H54 (cell line): ENCODE data around the gene WDR70.

Experiments used
- DNase-seq: peaks from one replicate; pipeline ENCODE4 v3.0.0; 2011; ENCODE audit warnings: low spot score, mixed read lengths; ENCODE audit not compliant: insufficient read length
- FAIRE-seq: peaks from 3 replicates; lab custom pipeline; 2011; peaks lifted over from hg19 to GRCh38; lab: Jason Lieb, UNC
- POLR2A ChIP-seq: IDR thresholded peaks from 2 replicates; pipeline ENCODE4 v1.6.1; 2011; ENCODE audit warnings: low read depth, mild to moderate bottlenecking, low read length

Gene WDR70

DNA sequence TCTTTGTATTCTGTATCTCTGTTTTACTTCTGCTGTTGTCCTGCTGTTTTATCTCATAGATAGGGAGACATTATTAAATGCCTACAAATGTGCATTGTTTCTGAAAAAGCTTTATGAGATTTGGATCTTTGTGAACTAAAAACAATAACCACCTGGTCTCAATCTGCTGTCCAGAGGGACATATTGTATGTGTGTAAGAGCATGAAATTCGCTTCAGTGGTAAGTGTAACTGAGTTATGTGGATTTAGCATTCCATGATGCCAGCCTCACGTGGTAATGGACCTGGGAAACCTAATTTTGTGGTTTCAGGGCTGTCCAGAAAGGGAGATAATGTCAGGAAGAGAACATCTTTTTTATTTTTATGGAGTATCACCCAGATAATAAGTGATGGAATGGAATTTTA lies 341.4 kb downstream of the WDR70 start:
- FAIRE-seq (no peak), DNase-seq (no peak)

DNA sequence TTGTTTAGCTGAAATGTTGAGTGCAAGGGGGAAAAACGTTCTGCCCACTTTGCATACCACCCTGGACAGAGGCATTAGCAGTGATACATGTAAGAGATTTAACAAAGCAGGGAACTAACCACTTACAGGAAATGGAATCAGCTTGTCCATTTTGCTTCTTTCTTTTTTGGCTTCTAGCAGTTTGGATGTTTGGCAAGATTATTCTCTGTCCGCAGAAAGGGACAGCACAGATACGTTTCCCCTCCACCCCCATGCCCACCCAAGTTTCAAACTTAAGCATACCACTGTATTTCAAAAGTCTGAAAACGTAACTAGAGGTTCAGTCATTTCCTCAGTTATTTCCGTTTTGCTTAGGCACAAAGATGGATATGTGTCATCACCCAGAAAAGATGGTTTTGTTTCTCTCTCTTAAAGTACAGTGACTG lies 342.3 kb downstream of the WDR70 start:
- no peak for TF ChIP-seq POLR2A
- DNase-seq = no peak
- FAIRE-seq = no peak

More for the DNA sequence above, 341.4 kb downstream of the WDR70 start:
- no peak for TF ChIP-seq POLR2A

DNA sequence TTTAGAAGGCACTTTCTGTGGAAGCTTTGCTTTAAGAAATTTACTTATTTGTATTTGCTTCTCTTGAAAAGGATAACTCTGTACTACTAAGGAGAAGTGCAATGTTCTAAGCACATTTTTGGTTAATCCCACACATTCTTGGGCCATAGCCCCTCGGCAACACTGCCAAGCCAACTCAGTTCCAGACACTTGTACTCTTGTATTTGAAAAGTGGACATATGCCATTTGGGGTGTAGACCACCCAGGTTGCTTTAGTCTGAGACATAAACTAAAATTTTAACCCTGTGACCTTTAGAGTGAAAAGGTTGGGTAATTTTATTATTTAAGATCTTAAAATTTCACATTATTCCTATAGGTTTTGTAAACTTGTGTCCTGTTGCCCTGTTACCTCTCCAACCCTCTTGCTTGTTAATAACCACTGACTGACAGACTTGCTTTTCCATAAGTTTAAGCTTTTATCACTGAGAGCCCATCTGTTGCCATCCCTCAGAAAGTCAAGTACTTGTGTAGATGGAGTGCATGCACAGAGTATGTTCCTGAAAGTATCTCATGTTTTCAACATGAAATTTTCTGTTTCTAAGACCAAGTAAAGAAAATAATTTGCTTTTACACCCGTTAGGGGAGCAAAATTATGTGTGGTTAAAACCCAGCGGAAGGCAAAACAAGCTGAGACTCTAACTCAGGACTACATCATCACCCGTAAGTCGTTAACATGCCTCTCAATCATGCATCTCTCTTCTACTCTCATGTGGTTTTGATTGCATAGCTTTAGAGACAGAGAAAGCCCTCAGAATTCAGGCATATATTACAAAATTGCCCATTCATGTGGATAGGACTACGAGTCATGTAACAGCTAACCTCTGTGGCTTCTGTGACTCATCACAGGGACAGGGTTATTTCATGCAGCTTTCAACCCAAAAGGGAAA lies 343.4 kb downstream of the WDR70 start:
- FAIRE-seq (peak; percentile 100), DNase-seq (no peak)
- TF ChIP-seq POLR2A = no peak

DNA sequence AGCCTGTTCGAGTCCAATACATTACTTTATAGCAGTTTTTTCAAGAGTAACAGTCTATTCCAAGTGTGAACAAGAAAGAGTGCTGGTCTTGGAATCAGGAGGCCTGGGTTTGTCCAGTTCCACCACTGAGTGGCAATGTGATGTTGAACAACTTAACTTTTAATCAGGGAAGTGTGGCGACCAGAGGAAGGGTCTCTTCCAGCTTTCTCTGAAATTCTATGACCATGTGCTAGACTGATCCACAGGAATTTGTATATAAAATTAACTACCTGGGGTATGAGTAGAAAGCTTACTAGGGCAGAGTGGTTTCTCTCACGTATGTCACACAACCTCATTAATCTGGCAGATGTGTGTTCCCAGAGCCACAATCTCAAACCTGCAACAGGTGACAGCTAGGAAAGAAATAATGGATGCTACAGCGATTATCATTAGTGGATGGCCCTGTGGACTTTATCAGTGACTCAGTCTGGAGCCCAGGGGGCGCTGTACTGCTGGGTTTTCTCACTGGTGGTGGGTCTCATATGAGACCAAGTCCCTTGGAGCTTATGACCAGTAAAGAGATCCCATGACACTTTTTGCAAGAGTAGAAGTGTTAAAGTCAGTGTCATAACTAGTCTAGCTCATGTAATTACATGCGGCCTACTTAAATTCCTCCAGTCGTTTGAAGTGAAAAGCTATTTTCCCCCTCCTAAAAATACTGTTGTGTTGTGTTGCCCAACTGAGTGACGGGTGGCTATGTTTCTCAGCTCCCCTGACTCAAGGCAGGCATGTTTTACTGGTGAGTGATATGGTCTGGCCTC lies 344.2 kb downstream of the WDR70 start:
- DNase-seq = no peak
- no peak for TF ChIP-seq POLR2A
- peak; percentile 53 for FAIRE-seq

DNA sequence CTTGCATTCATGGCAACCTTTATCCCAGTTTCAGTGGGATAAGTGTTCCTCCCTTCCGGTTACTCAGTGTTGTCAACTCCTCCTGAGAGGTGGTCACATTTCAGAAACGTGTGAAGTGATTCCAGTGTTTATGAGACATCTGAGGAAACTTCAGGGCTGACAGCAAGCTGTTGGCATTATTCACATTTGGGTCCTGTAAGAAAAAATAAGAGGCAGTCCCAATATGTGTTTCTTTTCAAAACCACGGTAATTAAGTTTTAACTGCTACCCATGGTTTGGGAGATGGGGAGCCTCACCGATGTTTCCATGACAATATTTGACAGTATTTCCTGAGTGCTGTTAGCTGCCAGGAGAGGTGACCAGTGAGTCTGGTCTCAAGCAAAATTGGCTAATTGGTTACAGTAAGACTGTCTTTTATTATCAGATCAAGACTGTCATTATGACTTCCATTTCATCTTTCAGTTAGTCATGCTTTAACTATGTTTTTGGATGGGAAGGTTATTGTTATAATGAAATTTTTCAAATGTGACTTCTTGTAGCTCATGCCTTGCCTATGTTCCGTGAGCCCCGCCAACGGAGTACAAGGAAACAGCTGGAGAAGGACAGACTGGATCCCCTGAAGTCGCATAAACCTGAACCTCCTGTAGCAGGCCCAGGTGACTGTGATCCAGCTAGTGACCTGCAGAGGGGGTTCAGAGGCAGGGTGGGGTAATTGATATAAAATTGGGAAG lies 345.4 kb downstream of the WDR70 start:
- TF ChIP-seq POLR2A = no peak
- FAIRE-seq (peak; percentile 72), DNase-seq (no peak)

DNA sequence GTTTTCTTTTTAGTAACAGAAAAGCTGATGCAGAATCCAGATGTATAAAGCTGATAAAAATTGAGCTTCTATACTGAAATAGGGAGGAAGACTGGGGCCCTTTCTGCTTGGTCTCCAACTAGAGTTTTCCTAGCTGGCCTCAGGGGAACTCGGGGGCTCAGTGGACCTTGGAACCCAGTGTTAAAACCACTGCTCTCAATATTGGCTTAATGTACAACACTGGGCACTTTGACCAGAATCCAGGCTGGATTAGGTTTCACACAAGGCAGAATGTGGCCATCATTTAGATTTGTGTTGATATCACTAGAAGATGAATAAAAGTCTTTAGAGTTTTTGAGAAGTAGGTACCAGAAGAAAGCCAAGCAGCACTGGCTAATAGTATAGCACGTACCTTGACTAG lies 346.1 kb downstream of the WDR70 start:
- TF ChIP-seq POLR2A = no peak
- FAIRE-seq (no peak), DNase-seq (no peak)

DNA sequence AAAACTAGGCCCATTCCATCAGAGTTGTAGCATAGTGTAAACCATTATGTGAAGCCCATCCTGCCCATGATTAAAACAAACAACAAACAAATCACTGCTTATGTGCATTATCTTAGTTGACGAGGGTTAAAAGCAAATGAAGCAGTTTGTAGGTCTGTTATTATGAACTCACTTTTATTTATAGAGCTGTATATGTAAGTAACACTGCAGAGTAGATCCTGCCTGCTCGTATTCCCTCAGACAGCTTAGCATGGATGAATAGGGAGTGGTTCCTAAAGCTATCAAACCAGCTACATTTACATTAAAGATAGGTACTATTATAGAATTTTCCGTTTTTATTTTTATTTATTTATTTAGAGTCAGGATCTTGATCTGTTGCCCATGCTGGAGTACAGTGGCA lies 348.1 kb downstream of the WDR70 start:
- DNase-seq (no peak), FAIRE-seq (no peak)
- no peak for TF ChIP-seq POLR2A

DNA sequence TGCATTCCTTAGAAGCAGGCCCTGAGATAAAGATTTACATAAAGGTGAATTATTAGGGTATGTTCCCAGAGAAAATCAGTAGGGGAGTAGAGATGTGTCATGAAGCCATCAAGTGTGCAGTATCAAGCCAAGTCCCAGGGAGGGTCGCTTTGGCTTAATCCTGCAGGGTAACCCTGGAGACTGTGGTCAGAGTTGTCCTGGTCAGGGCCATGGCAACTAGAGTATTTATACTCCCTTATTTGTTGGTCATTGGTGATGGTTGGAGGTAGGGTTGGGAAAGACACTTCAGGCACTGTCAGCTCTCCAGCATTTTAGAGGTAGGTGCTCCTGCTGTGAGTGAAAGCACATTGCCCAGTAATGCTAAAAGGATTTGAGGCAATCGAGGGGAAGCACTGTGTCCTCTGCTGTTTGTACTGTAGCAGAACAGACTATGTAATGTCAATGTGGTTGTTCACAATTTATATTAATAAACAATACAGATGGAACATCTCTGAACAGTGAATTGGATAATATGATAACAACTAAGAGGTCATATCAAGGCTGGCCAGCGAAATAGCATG lies 351.9 kb downstream of the WDR70 start:
- DNase-seq = no peak
- FAIRE-seq = no peak
- no peak for TF ChIP-seq POLR2A

DNA sequence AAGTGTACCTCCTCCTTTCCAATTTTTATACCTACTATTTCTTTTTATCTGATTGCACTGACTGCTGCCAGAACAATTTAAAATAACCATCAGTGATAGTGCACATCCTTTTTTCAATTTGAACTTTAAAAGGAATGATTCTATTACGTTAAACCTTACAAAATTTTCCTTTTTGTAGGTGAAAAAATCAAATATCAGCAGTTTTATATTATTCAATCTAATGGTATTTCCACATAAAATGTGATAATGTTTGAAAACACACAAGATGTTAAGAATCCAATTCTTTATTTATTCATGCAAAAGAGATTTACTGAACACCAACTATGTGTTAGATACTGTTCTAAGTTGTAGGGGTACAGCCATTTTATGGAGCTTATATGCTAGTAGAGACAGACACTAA lies 355.0 kb downstream of the WDR70 start:
- no peak for TF ChIP-seq POLR2A
- FAIRE-seq (no peak), DNase-seq (no peak)

DNA sequence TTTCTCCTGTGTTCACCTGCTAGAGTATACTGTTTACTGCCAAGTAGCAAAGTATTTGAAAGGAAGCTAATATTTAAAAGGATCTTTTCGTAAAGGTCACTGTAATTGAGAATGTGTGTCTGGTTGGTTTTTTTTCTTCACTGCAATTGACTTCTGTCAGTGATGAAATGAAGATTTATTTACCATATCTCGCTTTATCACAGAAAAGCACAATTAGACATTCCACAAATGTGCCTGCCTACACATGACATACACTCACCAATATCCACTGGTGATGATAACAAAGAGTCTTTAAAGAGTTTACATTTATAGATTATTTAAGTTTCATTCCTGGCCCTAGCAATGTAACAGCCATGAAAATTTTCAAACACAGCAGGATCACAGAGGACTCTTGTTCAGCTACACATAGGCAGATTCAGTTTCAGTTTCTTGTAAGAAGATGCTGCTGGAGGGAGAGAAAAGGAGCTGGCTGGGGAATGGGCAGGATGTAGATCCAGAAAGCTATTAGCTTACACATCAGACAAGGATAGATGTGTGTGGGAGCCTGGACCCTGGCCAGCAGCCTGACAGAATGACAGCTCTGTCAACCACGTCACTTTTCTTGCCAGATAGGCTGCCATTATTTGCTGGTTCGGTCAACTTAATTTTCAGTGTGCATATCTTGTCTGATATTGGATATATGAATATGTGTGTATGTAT lies 356.7 kb downstream of the WDR70 start:
- DNase-seq = no peak
- peak; percentile 94 for FAIRE-seq
- TF ChIP-seq POLR2A = no peak

DNA sequence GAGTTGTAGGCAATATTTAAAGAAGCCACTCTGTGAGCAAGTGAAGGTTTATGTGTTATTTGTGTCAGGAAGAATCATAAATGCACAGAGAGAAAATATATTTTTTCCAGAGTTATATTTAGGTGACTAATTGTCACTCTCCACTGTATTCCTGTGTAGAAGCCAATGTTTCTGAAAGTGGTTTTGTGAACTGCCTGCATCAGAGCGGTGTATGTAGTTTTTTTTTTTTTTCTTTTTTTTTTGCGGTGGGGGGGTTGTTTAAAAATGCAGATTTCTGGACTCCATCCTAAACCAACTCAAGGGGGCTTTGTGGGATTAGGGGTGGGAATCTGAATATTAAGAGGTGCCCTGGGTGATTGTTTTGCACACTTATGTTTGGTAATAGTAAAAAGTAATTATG lies 357.3 kb downstream of the WDR70 start:
- no peak for TF ChIP-seq POLR2A
- FAIRE-seq (no peak), DNase-seq (no peak)

DNA sequence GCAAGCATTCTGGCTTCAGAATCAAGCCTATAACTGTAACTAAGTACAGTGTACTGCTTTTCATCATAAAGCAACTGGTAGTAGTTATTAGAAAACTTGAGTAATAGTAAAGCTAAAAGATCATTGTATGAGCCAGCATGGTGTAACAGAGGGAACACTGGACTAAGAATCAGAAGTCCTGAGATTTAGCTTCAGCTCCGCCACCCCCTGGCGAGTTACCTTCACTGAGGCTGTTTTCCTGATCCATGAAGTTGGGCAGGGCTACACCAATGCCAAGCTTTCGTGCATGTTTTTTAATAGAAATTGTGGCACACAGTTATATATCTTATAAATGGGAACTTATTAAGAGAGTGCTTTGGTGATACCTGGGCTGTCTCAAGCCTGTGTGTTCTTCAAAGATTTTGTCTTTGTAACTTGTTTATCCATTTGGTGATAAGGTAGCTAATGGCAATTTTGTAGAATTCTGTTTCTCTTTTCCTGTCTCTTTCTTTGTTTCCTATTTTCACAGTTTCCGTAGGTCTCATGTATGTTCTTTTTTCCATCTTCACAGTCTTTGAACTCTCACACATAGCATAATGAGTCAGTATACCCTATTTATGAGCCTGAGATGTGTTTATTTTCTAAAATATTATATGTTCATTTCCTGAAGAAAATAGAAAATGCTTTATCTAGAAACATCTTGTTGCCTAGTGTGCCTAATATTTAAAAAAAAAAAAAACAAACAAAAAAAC lies 358.4 kb downstream of the WDR70 start:
- TF ChIP-seq POLR2A = no peak
- FAIRE-seq = no peak

More for the DNA sequence above, 358.4 kb downstream of the WDR70 start:
- DNase-seq = no peak
